Smooth muscle cell (in vitro differentiated cells): ENCODE measurements around the gene DDB1. TPM values are rescaled to one million over a fixed set of nuclear protein-coding genes. Genes with fewer than 3 reads are reported as not detected.

Experiments
- DNase-seq: peaks from one replicate; lab custom pipeline; 2025; ENCODE audit not compliant: unreplicated experiment; lab: John Stamatoyannopoulos, UW
- H2AFZ ChIP-seq: fragments of 200-600 bp; sonication (generic); 2 replicates; pipeline ENCODE4 v1.6.0; 2016; ENCODE audit warnings: antibody characterized with exemption, low read depth, mild to moderate bottlenecking
- H3F3A ChIP-seq: fragments of 200-600 bp; sonication (generic); 2 replicates; pipeline ENCODE4 v1.6.0; 2017; ENCODE audit warnings: antibody characterized with exemption, low read depth
- H3K27ac ChIP-seq: fragments of 200-600 bp; sonication (generic); 2 replicates; pipeline ENCODE4 v1.5.1; 2016; ENCODE audit warnings: low read depth, mild to moderate bottlenecking
- H3K27me3 ChIP-seq: fragments of 200-600 bp; sonication (generic); 2 replicates; pipeline ENCODE4 v1.6.1; 2016; ENCODE audit warnings: low read depth, mild to moderate bottlenecking
- H3K36me3 ChIP-seq: fragments of 200-600 bp; sonication (generic); 2 replicates; pipeline ENCODE4 v1.5.1; 2016; ENCODE audit warnings: low read depth
- H3K4me1 ChIP-seq: fragments of 200-600 bp; sonication (generic); 2 replicates; pipeline ENCODE4 v1.5.1; 2016; ENCODE audit warnings: low read depth
- H3K4me2 ChIP-seq: fragments of 200-600 bp; sonication (generic); 2 replicates; pipeline ENCODE4 v1.6.0; 2016; ENCODE audit warnings: mild to moderate bottlenecking
- H3K4me3 ChIP-seq: fragments of 200-600 bp; sonication (generic); 2 replicates; pipeline ENCODE4 v1.5.1; 2016; ENCODE audit warnings: mild to moderate bottlenecking
- H3K79me2 ChIP-seq: fragments of 200-600 bp; sonication (generic); 2 replicates; pipeline ENCODE4 v1.6.0; 2016; ENCODE audit warnings: low read depth, mild to moderate bottlenecking
- H3K9ac ChIP-seq: fragments of 200-600 bp; sonication (generic); 2 replicates; pipeline ENCODE4 v1.6.0; 2016; ENCODE audit warnings: low read depth
- H3K9me3 ChIP-seq: fragments of 200-600 bp; sonication (generic); replicated peaks from 2 replicates; pipeline ENCODE4 v1.5.1; 2016; ENCODE audit warnings: low read depth
- H4K20me1 ChIP-seq: fragments of 200-600 bp; sonication (generic); 2 replicates; pipeline ENCODE4 v1.6.0; 2016; ENCODE audit warnings: low read depth
- CTCF ChIP-seq: fragments of 200-600 bp; sonication (generic); IDR thresholded peaks from 2 replicates; pipeline ENCODE4 v1.5.1; 2017; ENCODE audit warnings: borderline replicate concordance, mild to moderate bottlenecking, antibody characterized with exemption; ENCODE audit not compliant: insufficient read depth, poor library complexity, severe bottlenecking
- WGBS: methylation state at CpG from one replicate; pipeline ENCODE4 v1.1.7; 2016; ENCODE audit warnings: low lambda C conversion rate; 5-methylcytosine and 5-hydroxymethylcytosine counted together
- polyA plus RNA-seq: library from polyadenylated mRNA; unstranded; fragments of >200 nt; fragmentation: Nextera tagmentation; extraction: Ambion mirVana; gene quantifications from 2 replicates; pipeline ENCODE4 v1.2.1, GENCODE V29; 2016
- total RNA-seq: library from RNA; depleted of rRNA; stranded (reverse); fragments of >200 nt; gene quantifications from 2 replicates; pipeline ENCODE4 v1.2.3, GENCODE V29; 2014

The DDB1 gene
- total and polyA plus RNA-seq, 2 experiments from 2014 or later = 143 to 150 TPM

- H3K4me1 ChIP-seq = no peaks in the 10 kb centered on the region
- H3K79me2 ChIP-seq = no peaks in the 10 kb centered on the region
- WGBS = 92% methylated on average over 1 of the region's 1 CpG
- H3K9me3 ChIP-seq = no peaks in the 10 kb centered on the region
- no peak for TF ChIP-seq CTCF
- H3F3A ChIP-seq = no peaks in the 10 kb centered on the region
- H3K4me2 ChIP-seq = no peak overlapping the region
- no peaks in the 10 kb centered on the region for H4K20me1 ChIP-seq
- H2AFZ ChIP-seq = no peak overlapping the region
- no peak overlapping the region for H3K27ac ChIP-seq
- H3K36me3 ChIP-seq = no peaks in the 10 kb centered on the region
- DNase-seq = no peak
- no peak overlapping the region for H3K9ac ChIP-seq
- H3K4me3 ChIP-seq = no peak overlapping the region
- H3K27me3 ChIP-seq = no peaks in the 10 kb centered on the region
Measured at GRCh38 chr11:61350336-61350735, 17.4 kb upstream of the DDB1 start.

- Histone ChIP-seq H3K27ac (no peak overlapping the region), H3K9ac (no peak overlapping the region), H3F3A (no peaks in the 10 kb centered on the region), H3K79me2 (no peaks in the 10 kb centered on the region), H3K27me3 (no peaks in the 10 kb centered on the region), H3K36me3 (no peaks in the 10 kb centered on the region), H3K9me3 (no peaks in the 10 kb centered on the region), H3K4me2 (no peak overlapping the region), H4K20me1 (no peaks in the 10 kb centered on the region), H3K4me1 (no peaks in the 10 kb centered on the region), H3K4me3 (no peak overlapping the region), H2AFZ (no peak overlapping the region)
- no peak for TF ChIP-seq CTCF
- WGBS = 97% methylated on average over 10 of the region's 10 CpGs
- DNase-seq = no peak
Measured at GRCh38 chr11:61349916-61350315, 17.0 kb upstream of the DDB1 start.

- no peak overlapping the region for H3K4me2 ChIP-seq
- no peaks in the 10 kb centered on the region for H3K79me2 ChIP-seq
- no peaks in the 10 kb centered on the region for H3K27me3 ChIP-seq
- no peak overlapping the region for H2AFZ ChIP-seq
- H3K9ac ChIP-seq = no peak overlapping the region
- no peak for DNase-seq
- H3K36me3 ChIP-seq = no peaks in the 10 kb centered on the region
- no peaks in the 10 kb centered on the region for H3F3A ChIP-seq
- no peaks in the 10 kb centered on the region for H3K4me1 ChIP-seq
- no peak overlapping the region for H3K27ac ChIP-seq
- no peaks in the 10 kb centered on the region for H3K9me3 ChIP-seq
- WGBS = 92% methylated on average over 12 of the region's 12 CpGs
- no peak overlapping the region for H3K4me3 ChIP-seq
- no peak for TF ChIP-seq CTCF
- H4K20me1 ChIP-seq = no peaks in the 10 kb centered on the region
Measured at GRCh38 chr11:61349189-61349751, 16.4 kb upstream of the DDB1 start.

- no peaks in the 10 kb centered on the region for H3K9me3 ChIP-seq
- no peak for DNase-seq
- 80% methylated on average over 11 of the region's 11 CpGs for WGBS
Measured at GRCh38 chr11:61347916-61348461, 15.1 kb upstream of the DDB1 start.

More at GRCh38 chr11:61347916-61348461, 15.1 kb upstream of the DDB1 start:
- Histone ChIP-seq H3K4me2 (no peak overlapping the region), H3K9ac (no peak overlapping the region), H3K27ac (no peak overlapping the region), H4K20me1 (no peaks in the 10 kb centered on the region), H3K27me3 (no peaks in the 10 kb centered on the region), H3K36me3 (no peaks in the 10 kb centered on the region), H3K4me1 (no peaks in the 10 kb centered on the region), H3K4me3 (no peak overlapping the region), H2AFZ (no peak overlapping the region), H3F3A (no peaks in the 10 kb centered on the region), H3K79me2 (no peaks in the 10 kb centered on the region)
- no peak for TF ChIP-seq CTCF
